ENCODE data around the gene C3orf33.

DNA sequence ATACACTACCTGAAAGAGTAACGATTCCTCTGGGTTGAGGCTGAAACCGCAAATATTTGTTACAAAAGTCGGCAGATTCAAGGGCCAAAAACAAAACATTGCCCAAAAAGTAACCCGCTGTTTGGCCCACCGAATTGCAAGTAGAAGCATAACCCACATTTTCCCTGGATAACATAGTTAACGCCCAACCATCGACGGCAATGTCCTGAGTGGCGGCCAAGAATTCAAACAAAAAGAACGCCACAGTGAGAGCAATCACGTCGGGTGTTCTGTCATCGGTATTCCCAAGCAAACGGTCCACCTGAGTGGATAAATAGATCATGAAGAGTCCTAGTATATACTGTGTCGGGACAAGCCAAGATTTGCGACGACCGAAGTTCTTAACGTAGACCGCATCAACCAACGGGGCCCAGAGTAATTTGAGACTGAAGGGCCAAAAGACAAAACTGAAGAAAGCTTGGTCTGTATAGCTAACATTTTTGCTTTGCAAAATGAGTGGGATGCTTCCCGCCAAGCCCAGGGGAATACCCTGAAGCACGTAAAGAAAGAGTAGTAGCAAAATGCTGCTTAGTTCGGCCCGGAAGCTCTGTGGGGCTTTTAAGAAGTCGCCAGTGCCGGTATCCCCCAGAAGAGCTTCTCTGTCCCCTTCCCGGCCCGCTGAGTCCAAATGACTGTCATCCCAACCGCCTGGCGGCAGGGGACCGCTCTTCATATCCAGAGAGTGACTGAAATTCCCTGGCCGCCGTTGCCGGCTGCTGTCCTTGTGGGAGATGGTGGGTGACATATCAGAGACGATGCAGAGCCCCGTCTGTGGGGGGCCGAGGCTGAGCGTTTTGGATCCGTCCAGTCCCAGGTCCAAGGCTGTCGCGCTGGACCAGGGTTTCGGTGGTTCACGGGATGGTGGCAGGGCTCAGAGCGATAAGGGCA lies 47.4 kb upstream of the C3orf33 start:
- TF ChIP-seq, protein P1, sequence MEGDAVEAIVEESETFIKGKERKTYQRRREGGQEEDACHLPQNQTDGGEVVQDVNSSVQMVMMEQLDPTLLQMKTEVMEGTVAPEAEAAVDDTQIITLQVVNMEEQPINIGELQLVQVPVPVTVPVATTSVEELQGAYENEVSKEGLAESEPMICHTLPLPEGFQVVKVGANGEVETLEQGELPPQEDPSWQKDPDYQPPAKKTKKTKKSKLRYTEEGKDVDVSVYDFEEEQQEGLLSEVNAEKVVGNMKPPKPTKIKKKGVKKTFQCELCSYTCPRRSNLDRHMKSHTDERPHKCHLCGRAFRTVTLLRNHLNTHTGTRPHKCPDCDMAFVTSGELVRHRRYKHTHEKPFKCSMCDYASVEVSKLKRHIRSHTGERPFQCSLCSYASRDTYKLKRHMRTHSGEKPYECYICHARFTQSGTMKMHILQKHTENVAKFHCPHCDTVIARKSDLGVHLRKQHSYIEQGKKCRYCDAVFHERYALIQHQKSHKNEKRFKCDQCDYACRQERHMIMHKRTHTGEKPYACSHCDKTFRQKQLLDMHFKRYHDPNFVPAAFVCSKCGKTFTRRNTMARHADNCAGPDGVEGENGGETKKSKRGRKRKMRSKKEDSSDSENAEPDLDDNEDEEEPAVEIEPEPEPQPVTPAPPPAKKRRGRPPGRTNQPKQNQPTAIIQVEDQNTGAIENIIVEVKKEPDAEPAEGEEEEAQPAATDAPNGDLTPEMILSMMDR (IDR thresholded peaks at IDR 0.05) = peak in 1 of 3 donors; percentile 42
- TF ChIP-seq POLR2A (IDR thresholded peaks at IDR 0.05) = no peak

Measured in breast epithelium (tissue), 3 donors.